ENCODE results near the gene AGFG2.
A peak's percentile ranks its signal among the peaks of the same experiment; 100 is the strongest.

AGFG2 gene, protein sequence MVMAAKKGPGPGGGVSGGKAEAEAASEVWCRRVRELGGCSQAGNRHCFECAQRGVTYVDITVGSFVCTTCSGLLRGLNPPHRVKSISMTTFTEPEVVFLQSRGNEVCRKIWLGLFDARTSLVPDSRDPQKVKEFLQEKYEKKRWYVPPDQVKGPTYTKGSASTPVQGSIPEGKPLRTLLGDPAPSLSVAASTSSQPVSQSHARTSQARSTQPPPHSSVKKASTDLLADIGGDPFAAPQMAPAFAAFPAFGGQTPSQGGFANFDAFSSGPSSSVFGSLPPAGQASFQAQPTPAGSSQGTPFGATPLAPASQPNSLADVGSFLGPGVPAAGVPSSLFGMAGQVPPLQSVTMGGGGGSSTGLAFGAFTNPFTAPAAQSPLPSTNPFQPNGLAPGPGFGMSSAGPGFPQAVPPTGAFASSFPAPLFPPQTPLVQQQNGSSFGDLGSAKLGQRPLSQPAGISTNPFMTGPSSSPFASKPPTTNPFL

DNA sequence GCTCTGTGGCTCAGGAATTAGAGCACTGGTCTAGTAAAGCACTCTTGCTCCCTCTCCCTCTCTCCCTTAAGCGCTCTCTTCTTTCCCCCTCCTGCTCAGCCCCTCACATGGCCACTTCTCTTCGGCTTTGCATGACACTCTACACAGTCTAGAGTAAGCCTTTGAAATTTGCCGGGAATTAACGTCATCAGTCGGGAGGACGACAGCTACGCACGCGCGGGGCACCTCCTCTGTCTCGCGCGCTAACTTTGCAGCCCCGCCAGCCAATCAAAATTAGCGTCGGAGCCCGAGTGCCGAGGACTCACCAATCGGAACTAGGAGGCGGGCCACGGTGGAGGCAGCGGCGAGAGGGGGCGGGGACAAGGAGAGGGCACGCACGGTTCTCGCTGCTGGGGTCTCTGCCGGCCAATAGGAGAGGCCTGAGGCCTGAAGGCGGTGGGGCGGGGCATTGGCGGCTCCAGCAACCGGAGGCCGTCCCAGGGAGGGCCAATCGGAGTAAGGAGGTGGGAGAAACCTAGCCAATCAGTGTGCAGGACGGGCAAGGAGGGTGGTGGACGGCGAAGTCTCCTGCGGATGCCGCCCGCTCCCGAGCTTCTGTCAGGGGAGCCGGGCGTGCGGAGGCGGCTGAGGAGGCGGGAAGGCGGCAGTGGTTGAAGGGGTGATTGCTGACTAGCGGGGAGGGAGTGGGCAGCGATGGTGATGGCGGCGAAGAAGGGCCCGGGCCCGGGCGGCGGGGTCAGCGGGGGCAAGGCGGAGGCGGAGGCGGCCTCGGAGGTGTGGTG is at the start of gene AGFG2:
TSS of gene AGFG2 (plus strand) at position 550 of the 782 bp plus-strand sequence. CDS start at position 694, 144 bp downstream.
- 0 out of 2 replicates have a peak, but pooled peaks cover 3% of the 10 kb centered on the region for H3F3A ChIP-seq (ENCODE audit: low read depth)
- H3K4me3 ChIP-seq (ENCODE audit: low read length, poor library complexity, severe bottlenecking): peak within 1 kb of the TSS; percentile 85
- H3K27me3 ChIP-seq (ENCODE audit: insufficient read depth, low read length, poor library complexity, severe bottlenecking): no peaks in the 10 kb centered on the region
- no peaks in the 10 kb centered on the region for H3K36me3 ChIP-seq (ENCODE audit: insufficient read depth, low read length)
- H3K9me3 ChIP-seq (ENCODE audit: insufficient read depth, low read depth, low read length): no peaks in the 10 kb centered on the region
- peak within 1 kb of the TSS; percentile 76 for H3K9ac ChIP-seq (ENCODE audit: low read depth, low read length, poor library complexity, severe bottlenecking)
- H4K20me1 ChIP-seq (ENCODE audit: insufficient read depth, low read length, poor library complexity, severe bottlenecking): no peaks in the 10 kb centered on the region
- peaks cover 16% of the 10 kb centered on the region for H3K79me2 ChIP-seq (ENCODE audit: insufficient read depth, low read length)
- no peak for TF ChIP-seq EZH2phosphoT487 (IDR thresholded peaks at IDR 0.05; ENCODE audit: borderline replicate concordance)
- TF ChIP-seq, protein P1, sequence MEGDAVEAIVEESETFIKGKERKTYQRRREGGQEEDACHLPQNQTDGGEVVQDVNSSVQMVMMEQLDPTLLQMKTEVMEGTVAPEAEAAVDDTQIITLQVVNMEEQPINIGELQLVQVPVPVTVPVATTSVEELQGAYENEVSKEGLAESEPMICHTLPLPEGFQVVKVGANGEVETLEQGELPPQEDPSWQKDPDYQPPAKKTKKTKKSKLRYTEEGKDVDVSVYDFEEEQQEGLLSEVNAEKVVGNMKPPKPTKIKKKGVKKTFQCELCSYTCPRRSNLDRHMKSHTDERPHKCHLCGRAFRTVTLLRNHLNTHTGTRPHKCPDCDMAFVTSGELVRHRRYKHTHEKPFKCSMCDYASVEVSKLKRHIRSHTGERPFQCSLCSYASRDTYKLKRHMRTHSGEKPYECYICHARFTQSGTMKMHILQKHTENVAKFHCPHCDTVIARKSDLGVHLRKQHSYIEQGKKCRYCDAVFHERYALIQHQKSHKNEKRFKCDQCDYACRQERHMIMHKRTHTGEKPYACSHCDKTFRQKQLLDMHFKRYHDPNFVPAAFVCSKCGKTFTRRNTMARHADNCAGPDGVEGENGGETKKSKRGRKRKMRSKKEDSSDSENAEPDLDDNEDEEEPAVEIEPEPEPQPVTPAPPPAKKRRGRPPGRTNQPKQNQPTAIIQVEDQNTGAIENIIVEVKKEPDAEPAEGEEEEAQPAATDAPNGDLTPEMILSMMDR (conservative IDR thresholded peaks at IDR 0.05; ENCODE audit: low read length): no peak
- H3K4me2 ChIP-seq (ENCODE audit: low read depth, low read length, poor library complexity, severe bottlenecking): peak within 1 kb of the TSS; percentile 99
- H2AFZ ChIP-seq (ENCODE audit: low read length): peak within 1 kb of the TSS; percentile 97
- H3K9me2 ChIP-seq (replicated peaks; ENCODE audit: low read depth, low read length): no peaks in the 10 kb centered on the region
- H3K4me1 ChIP-seq (ENCODE audit: insufficient read depth, low read length, poor library complexity, severe bottlenecking): peaks cover 25% of the 10 kb centered on the region

DNA sequence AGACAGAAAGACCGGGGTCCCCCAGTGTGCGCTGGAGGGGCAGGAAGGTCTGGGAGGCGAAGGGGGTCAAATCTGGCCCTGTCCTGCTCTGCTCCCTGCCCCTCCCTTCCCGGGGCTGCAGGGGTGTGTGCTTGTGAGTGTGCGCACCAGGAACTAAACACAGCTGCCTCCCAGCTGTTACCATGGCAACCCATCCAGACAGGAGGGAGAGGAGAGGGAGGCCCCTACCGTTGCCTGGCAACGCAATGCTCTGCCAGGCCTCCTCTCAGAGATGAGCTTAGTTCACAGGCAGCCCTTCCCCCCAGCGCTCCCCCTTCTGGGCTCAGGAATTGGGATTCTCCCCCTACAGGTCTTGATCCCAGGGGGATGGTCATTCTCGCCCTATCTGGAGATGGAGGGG is 49.2 kb upstream of the AGFG2 start:
- Histone ChIP-seq H2AFZ (ENCODE audit: low read length) (no peak overlapping the region), H3F3A (ENCODE audit: low read depth) (no peaks in the 10 kb centered on the region), H3K9ac (ENCODE audit: low read depth, low read length, poor library complexity, severe bottlenecking) (no peak overlapping the region), H3K4me3 (ENCODE audit: low read length, poor library complexity, severe bottlenecking) (no peak overlapping the region), H4K20me1 (ENCODE audit: insufficient read depth, low read length, poor library complexity, severe bottlenecking) (no peaks in the 10 kb centered on the region), H3K4me2 (ENCODE audit: low read depth, low read length, poor library complexity, severe bottlenecking) (no peak overlapping the region), H3K9me3 (ENCODE audit: insufficient read depth, low read depth, low read length) (no peaks in the 10 kb centered on the region), H3K4me1 (ENCODE audit: insufficient read depth, low read length, poor library complexity, severe bottlenecking) (no peaks in the 10 kb centered on the region), H3K79me2 (ENCODE audit: insufficient read depth, low read length) (no peaks in the 10 kb centered on the region), H3K9me2 (replicated peaks; ENCODE audit: low read depth, low read length) (no peaks in the 10 kb centered on the region), H3K36me3 (ENCODE audit: insufficient read depth, low read length) (no peaks in the 10 kb centered on the region), H3K27me3 (ENCODE audit: insufficient read depth, low read length, poor library complexity, severe bottlenecking) (no peaks in the 10 kb centered on the region)
- TF ChIP-seq, protein P1 (conservative IDR thresholded peaks at IDR 0.05; ENCODE audit: low read length): no peak
- no peak for TF ChIP-seq EZH2phosphoT487 (IDR thresholded peaks at IDR 0.05; ENCODE audit: borderline replicate concordance)

DNA sequence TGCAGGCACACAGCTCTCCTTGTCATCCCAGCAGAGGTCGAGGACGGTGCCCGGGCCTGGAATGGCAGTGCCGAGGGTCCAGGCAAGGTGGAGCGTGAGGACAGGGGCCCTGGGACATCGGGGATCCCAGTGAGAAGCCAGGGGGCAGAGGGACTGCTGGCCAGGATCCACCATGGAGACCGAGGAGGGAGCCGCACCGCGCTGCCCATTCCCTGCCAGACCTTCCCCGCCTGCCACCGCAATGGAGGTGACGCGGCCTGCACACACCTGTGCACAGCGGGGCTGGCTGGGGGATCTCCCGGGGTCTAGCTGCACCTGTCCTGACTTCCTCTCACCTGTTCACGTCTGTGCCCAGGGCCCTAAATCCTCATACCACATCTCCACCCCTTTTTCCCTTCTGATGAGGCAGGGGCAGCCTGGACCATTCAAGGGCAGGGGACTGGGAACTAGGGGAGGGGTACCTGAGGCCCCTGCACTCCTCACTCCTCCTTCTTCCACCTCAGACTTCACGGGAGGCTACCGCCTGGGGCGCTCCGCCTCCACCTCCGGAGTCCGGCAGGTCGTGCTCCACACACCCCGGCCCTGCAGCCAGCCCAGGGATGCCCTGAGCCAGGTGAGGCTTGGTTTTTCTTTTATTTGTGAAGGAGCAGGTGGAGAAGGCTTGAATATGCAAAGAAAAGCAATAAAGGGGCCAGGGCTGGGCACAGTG is 48.4 kb upstream of the AGFG2 start:
- Histone ChIP-seq H3K9me3 (ENCODE audit: insufficient read depth, low read depth, low read length) (no peaks in the 10 kb centered on the region), H3K9me2 (replicated peaks; ENCODE audit: low read depth, low read length) (no peaks in the 10 kb centered on the region), H3K4me3 (ENCODE audit: low read length, poor library complexity, severe bottlenecking) (no peak overlapping the region), H3K36me3 (ENCODE audit: insufficient read depth, low read length) (no peaks in the 10 kb centered on the region), H3K9ac (ENCODE audit: low read depth, low read length, poor library complexity, severe bottlenecking) (no peak overlapping the region), H3K4me2 (ENCODE audit: low read depth, low read length, poor library complexity, severe bottlenecking) (no peak overlapping the region), H4K20me1 (ENCODE audit: insufficient read depth, low read length, poor library complexity, severe bottlenecking) (no peaks in the 10 kb centered on the region), H3K79me2 (ENCODE audit: insufficient read depth, low read length) (no peaks in the 10 kb centered on the region), H3K4me1 (ENCODE audit: insufficient read depth, low read length, poor library complexity, severe bottlenecking) (no peaks in the 10 kb centered on the region), H3F3A (ENCODE audit: low read depth) (no peaks in the 10 kb centered on the region), H3K27me3 (ENCODE audit: insufficient read depth, low read length, poor library complexity, severe bottlenecking) (no peaks in the 10 kb centered on the region), H2AFZ (ENCODE audit: low read length) (no peak overlapping the region)
- no peak for TF ChIP-seq EZH2phosphoT487 (IDR thresholded peaks at IDR 0.05; ENCODE audit: borderline replicate concordance)
- TF ChIP-seq, protein P1 (conservative IDR thresholded peaks at IDR 0.05; ENCODE audit: low read length): no peak
